Measurements from ENCODE around the gene RTN4IP1. TPM values are rescaled to one million over a fixed set of nuclear protein-coding genes. Genes with fewer than 3 reads are reported as not detected.

Gene RTN4IP1
- total and polyA plus RNA-seq, 10 of the 15 experiments (the other 5 are each of a cell fraction or from before 2014, with no cell fraction given), result 8.2 to 17.0 (median 9.8) TPM

- no peak for TF ChIP-seq CUX1 (IDR thresholded peaks at IDR 0.05; ENCODE audit: insufficient replicate concordance, low read depth, low read length)
- no peak for TF ChIP-seq HSF1 (IDR thresholded peaks at IDR 0.05; ENCODE audit: low read depth, low read length)
- no peak for TF ChIP-seq PRDM15 (CRISPR knock-in tag; IDR thresholded peaks at IDR 0.05)
- TF ChIP-seq SUZ12 (IDR thresholded peaks at IDR 0.05; ENCODE audit: unreplicated experiment), result no peak
- no peak for TF ChIP-seq MYB (IDR thresholded peaks at IDR 0.05; ENCODE audit: borderline replicate concordance, low read depth, low read length)
Observed at GRCh38 chr6:106614592-106615257, 14.6 kb downstream of the RTN4IP1 start (continued).

Data from GM12878 (cell line).